Esophagus squamous epithelium (tissue), 4 donors: ENCODE data around the gene TFF2.

Experiments
- CTCF ChIP-seq, 6 experiments: fragments of 450-650 bp in 4 of 6; fragments of 200-600 bp in 2 of 6; sonication (generic) in 2 of 6; IDR thresholded peaks; one replicate each; pipeline ENCODE4 v1.5.1; 2016 to 2019; ENCODE audit warnings: antibody characterized with exemption in 6 of 6, mild to moderate bottlenecking in 4 of 6, moderate library complexity in 4 of 6
- POLR2A ChIP-seq, 4 donors: fragments of 450-650 bp; IDR thresholded peaks; one replicate each; pipeline ENCODE4 v1.6.1; 2017; ENCODE audit warnings: antibody characterized with exemption in 4 of 4, mild to moderate bottlenecking in 4 of 4, moderate library complexity in 3 of 4

GRCh38 chr21:42367367-42368165, 16.8 kb upstream of the TFF2 start:
- TF ChIP-seq CTCF (IDR thresholded peaks at IDR 0.05) (no peak), POLR2A (IDR thresholded peaks at IDR 0.05) (no peak)
